Stomach smooth muscle (tissue), 2 donors: ENCODE data around the gene TOM1L2.
A peak's percentile ranks its signal among the peaks of the same experiment; 100 is the strongest.

Experiments
- H3K27ac ChIP-seq: one replicate; pipeline ENCODE4 v1.7.0; 2013; ENCODE audit warnings: mild to moderate bottlenecking, low read length, inconsistent platforms
- H3K27me3 ChIP-seq, 2 donors: one replicate each; pipeline ENCODE4 v1.7.0; 2013; ENCODE audit warnings: low read length in 2 of 2; ENCODE audit not compliant: insufficient read depth in 2 of 2, control insufficient read depth in 1 of 2
- H3K36me3 ChIP-seq, 2 donors: one replicate each; pipeline ENCODE4 v1.7.0; 2013; ENCODE audit warnings: low read length in 2 of 2; ENCODE audit not compliant: control insufficient read depth in 2 of 2, insufficient read depth in 2 of 2
- H3K4me1 ChIP-seq: one replicate; pipeline ENCODE4 v1.7.0; 2013; ENCODE audit warnings: low read length; ENCODE audit not compliant: control insufficient read depth, insufficient read depth
- H3K4me3 ChIP-seq, 2 donors: one replicate each; pipeline ENCODE4 v1.7.0; 2013; ENCODE audit warnings: low read length in 2 of 2
- H3K9ac ChIP-seq, 2 donors: one replicate each; pipeline ENCODE4 v1.7.0; 2013; ENCODE audit warnings: low read length in 2 of 2, mild to moderate bottlenecking in 1 of 2
- H3K9me3 ChIP-seq, 2 donors: one replicate each; pipeline ENCODE4 v1.7.0; 2013; ENCODE audit warnings: low read length in 2 of 2; ENCODE audit not compliant: control insufficient read depth in 2 of 2
- donor health status: healthy.
- donor health status: Pancreatic carcinoma.

TOM1L2 gene

GRCh38 chr17:17911001-17911613 lies 61.1 kb downstream of the TOM1L2 start:
- Histone ChIP-seq H3K27ac (no peak overlapping the region), H3K4me1 (peaks cover 18% of the 10 kb centered on the region), H3K4me3 (no peak overlapping the region), H3K36me3 (peaks cover 0 to 11% of the 10 kb centered on the region in 2 donors), H3K9me3 (no peaks in the 10 kb centered on the region), H3K27me3 (no peaks in the 10 kb centered on the region), H3K9ac (no peak overlapping the region)

- Histone ChIP-seq H3K9me3 (no peaks in the 10 kb centered on the region), H3K4me1 (peaks cover 18% of the 10 kb centered on the region), H3K27ac (no peak overlapping the region), H3K9ac (no peak overlapping the region), H3K27me3 (no peaks in the 10 kb centered on the region), H3K4me3 (no peak overlapping the region), H3K36me3 (peaks cover 0 to 16% of the 10 kb centered on the region in 2 donors)
Measured at GRCh38 chr17:17910060-17910459, 62.1 kb downstream of the TOM1L2 start.

- H3K9me3 ChIP-seq: no peaks in the 10 kb centered on the region
- H3K27me3 ChIP-seq: no peaks in the 10 kb centered on the region
- H3K4me3 ChIP-seq: no peak overlapping the region
- peaks cover 0 to 19% of the 10 kb centered on the region in 2 donors for H3K36me3 ChIP-seq
- H3K4me1 ChIP-seq: peaks cover 12% of the 10 kb centered on the region
- no peak overlapping the region for H3K9ac ChIP-seq
- H3K27ac ChIP-seq: no peak overlapping the region
Measured at GRCh38 chr17:17909078-17909477, 63.1 kb downstream of the TOM1L2 start.

- Histone ChIP-seq H3K4me3 (no peak overlapping the region), H3K27me3 (no peaks in the 10 kb centered on the region), H3K9ac (no peak overlapping the region), H3K9me3 (no peaks in the 10 kb centered on the region), H3K27ac (no peak overlapping the region), H3K4me1 (peaks cover 11% of the 10 kb centered on the region), H3K36me3 (peaks cover 0 to 19% of the 10 kb centered on the region in 2 donors)
Measured at GRCh38 chr17:17907469-17907868, 64.7 kb downstream of the TOM1L2 start.

GRCh38 chr17:17906418-17907215 lies 65.6 kb downstream of the TOM1L2 start:
- H3K9ac ChIP-seq: no peak overlapping the region
- peaks cover 0 to 21% of the 10 kb centered on the region in 2 donors for H3K36me3 ChIP-seq
- H3K4me3 ChIP-seq: no peak overlapping the region
- H3K4me1 ChIP-seq: peaks cover 11% of the 10 kb centered on the region
- no peaks in the 10 kb centered on the region for H3K9me3 ChIP-seq
- no peak overlapping the region for H3K27ac ChIP-seq
- no peaks in the 10 kb centered on the region for H3K27me3 ChIP-seq

- no peak overlapping the region for H3K9ac ChIP-seq
- H3K9me3 ChIP-seq: no peaks in the 10 kb centered on the region
- H3K27me3 ChIP-seq: no peaks in the 10 kb centered on the region
- peaks cover 0 to 19% of the 10 kb centered on the region in 2 donors for H3K36me3 ChIP-seq
- H3K27ac ChIP-seq: no peak overlapping the region
- H3K4me1 ChIP-seq: peaks cover 23% of the 10 kb centered on the region
- H3K4me3 ChIP-seq: no peak overlapping the region
Measured at GRCh38 chr17:17905036-17905320, 67.2 kb downstream of the TOM1L2 start.

- H3K9ac ChIP-seq: no peak overlapping the region
- H3K27ac ChIP-seq: no peak overlapping the region
- H3K36me3 ChIP-seq: peaks cover 0 to 19% of the 10 kb centered on the region in 2 donors
- no peaks in the 10 kb centered on the region for H3K9me3 ChIP-seq
- H3K4me3 ChIP-seq: no peak overlapping the region
- H3K4me1 ChIP-seq: peaks cover 27% of the 10 kb centered on the region
- no peaks in the 10 kb centered on the region for H3K27me3 ChIP-seq
Measured at GRCh38 chr17:17904166-17905035, 67.8 kb downstream of the TOM1L2 start.

- H3K9ac ChIP-seq: no peak overlapping the region
- peaks cover 5 to 26% of the 10 kb centered on the region in 2 donors for H3K36me3 ChIP-seq
- H3K27ac ChIP-seq: no peak overlapping the region
- no peaks in the 10 kb centered on the region for H3K9me3 ChIP-seq
- H3K4me1 ChIP-seq: peaks cover 27% of the 10 kb centered on the region
- no peaks in the 10 kb centered on the region for H3K27me3 ChIP-seq
- H3K4me3 ChIP-seq: no peak overlapping the region
Measured at GRCh38 chr17:17902877-17903276, 69.3 kb downstream of the TOM1L2 start.

GRCh38 chr17:17902376-17902775 lies 69.8 kb downstream of the TOM1L2 start:
- no peaks in the 10 kb centered on the region for H3K27me3 ChIP-seq
- H3K36me3 ChIP-seq: peaks cover 5 to 26% of the 10 kb centered on the region in 2 donors
- H3K4me1 ChIP-seq: peaks cover 27% of the 10 kb centered on the region
- H3K9ac ChIP-seq: no peak overlapping the region
- H3K4me3 ChIP-seq: no peak overlapping the region
- no peak overlapping the region for H3K27ac ChIP-seq
- H3K9me3 ChIP-seq: no peaks in the 10 kb centered on the region

- H3K9ac ChIP-seq: no peak overlapping the region
- H3K4me3 ChIP-seq: peak overlapping the region in 1 of 2 donors; percentile 15
- H3K27me3 ChIP-seq: no peaks in the 10 kb centered on the region
- peaks cover 21% of the 10 kb centered on the region for H3K4me1 ChIP-seq
- H3K36me3 ChIP-seq: peaks cover 10 to 23% of the 10 kb centered on the region in 2 donors
- H3K27ac ChIP-seq: peak overlapping the region; percentile 37
- no peaks in the 10 kb centered on the region for H3K9me3 ChIP-seq
Measured at GRCh38 chr17:17900615-17901520, 71.3 kb downstream of the TOM1L2 start.
